Vagina (tissue), 2 donors: ENCODE results near the gene PRKAG2. TPM values are rescaled to one million over a fixed set of nuclear protein-coding genes. Genes with fewer than 3 reads are reported as not detected.

Experiments used
- DNase-seq, 2 donors: peaks; one replicate each; pipeline ENCODE4 v3.0.0-alpha.2; 2017; ENCODE audit errors: extremely low spot score in 2 of 2
- H3K27ac ChIP-seq: fragments of 200-600 bp; sonication (generic); one replicate; pipeline ENCODE4 v1.5.1; 2019
- H3K27me3 ChIP-seq: fragments of 200-600 bp; sonication (generic); one replicate; pipeline ENCODE4 v1.5.1; 2019
- H3K36me3 ChIP-seq, 2 donors: fragments of 200-600 bp; sonication (generic); one replicate each; pipeline ENCODE4 v1.5.1; 2017 to 2019
- H3K4me1 ChIP-seq: fragments of 200-600 bp; sonication (generic); one replicate; pipeline ENCODE4 v1.5.1; 2019
- H3K4me3 ChIP-seq, 2 donors: fragments of 200-600 bp; sonication (generic); 1 replicate in 1 of 2; 2 replicates in 1 of 2; pipeline ENCODE4 v1.5.1; 2016 to 2019
- H3K9me3 ChIP-seq: fragments of 200-600 bp; sonication (generic); one replicate; pipeline ENCODE4 v1.5.1; 2019
- CTCF ChIP-seq, 3 experiments: fragments of 450-650 bp in 2 of 3; fragments of 200-600 bp in 1 of 3; sonication (generic) in 1 of 3; IDR thresholded peaks; one replicate each; pipeline ENCODE4 v1.5.1; 2017 to 2019; ENCODE audit warnings: antibody characterized with exemption in 3 of 3, mild to moderate bottlenecking in 2 of 3, moderate library complexity in 2 of 3
- POLR2A ChIP-seq, 2 donors: fragments of 450-650 bp; IDR thresholded peaks; one replicate each; pipeline ENCODE4 v1.6.1; 2017; ENCODE audit warnings: antibody characterized with exemption in 2 of 2, mild to moderate bottlenecking in 2 of 2, moderate library complexity in 2 of 2
- POLR2AphosphoS5 ChIP-seq, 2 donors: sonication (generic); formaldehyde crosslinking; IDR thresholded peaks; one replicate each; pipeline ENCODE4 v1.9.0; 2017; ENCODE audit warnings: antibody characterized with exemption in 2 of 2, mild to moderate bottlenecking in 2 of 2, low read depth in 1 of 2; ENCODE audit not compliant: insufficient read depth in 1 of 2
- intact Hi-C: fragments of 100-400 bp; cut with DNase I; formaldehyde crosslinking; loops from one replicate; pipeline ENCODE4 v1.15.1; 2023
- total RNA-seq: library from RNA; depleted of rRNA; stranded (reverse); fragments of >200 nt; gene quantifications from one replicate; pipeline ENCODE4 v1.2.3, GENCODE V29; 2016

PRKAG2 gene
- total RNA-seq, 1 donor from 2014 or later = 25.0 TPM

- TF ChIP-seq CTCF (IDR thresholded peaks at IDR 0.05) = no peak
- TF ChIP-seq POLR2A (IDR thresholded peaks at IDR 0.05) = no peak
- TF ChIP-seq POLR2AphosphoS5 (IDR thresholded peaks at IDR 0.05; ENCODE audit: insufficient read depth in 1 of 2, low read depth in 1 of 2) = no peak
- intact Hi-C loops = no loop called here
- Histone ChIP-seq H3K9me3 (no peaks in the 10 kb centered on the region), H3K36me3 (no peaks in the 10 kb centered on the region), H3K27me3 (no peaks in the 10 kb centered on the region), H3K4me3 (no peak overlapping the region), H3K4me1 (peaks cover 70% of the 10 kb centered on the region), H3K27ac (no peak overlapping the region)
- no peak for DNase-seq
These were observed 363.8 kb downstream of the PRKAG2 start for GRCh38 chr7:151513133-151513532.

GRCh38 chr7:151512353-151512752, 364.6 kb downstream of the PRKAG2 start:
- Histone ChIP-seq H3K27ac (no peak overlapping the region), H3K9me3 (no peaks in the 10 kb centered on the region), H3K36me3 (no peaks in the 10 kb centered on the region), H3K4me1 (peaks cover 68% of the 10 kb centered on the region), H3K4me3 (no peak overlapping the region), H3K27me3 (no peaks in the 10 kb centered on the region)
- intact Hi-C loops = no loop called here
- TF ChIP-seq POLR2AphosphoS5 (IDR thresholded peaks at IDR 0.05; ENCODE audit: insufficient read depth in 1 of 2, low read depth in 1 of 2) = no peak
- no peak for DNase-seq

- Histone ChIP-seq H3K4me1 (peaks cover 68% of the 10 kb centered on the region), H3K27me3 (no peaks in the 10 kb centered on the region), H3K4me3 (no peak overlapping the region), H3K36me3 (no peaks in the 10 kb centered on the region), H3K9me3 (no peaks in the 10 kb centered on the region), H3K27ac (no peak overlapping the region)
- DNase-seq = no peak
- no peak for TF ChIP-seq POLR2A (IDR thresholded peaks at IDR 0.05)
- TF ChIP-seq POLR2AphosphoS5 (IDR thresholded peaks at IDR 0.05; ENCODE audit: insufficient read depth in 1 of 2, low read depth in 1 of 2) = no peak
- no peak for TF ChIP-seq CTCF (IDR thresholded peaks at IDR 0.05)
- intact Hi-C loops = no loop called here
These were observed 365.0 kb downstream of the PRKAG2 start for GRCh38 chr7:151511946-151512345.

- H3K4me1 ChIP-seq = peaks cover 65% of the 10 kb centered on the region
- H3K36me3 ChIP-seq = no peaks in the 10 kb centered on the region
- H3K4me3 ChIP-seq = no peak overlapping the region
- no peaks in the 10 kb centered on the region for H3K9me3 ChIP-seq
- TF ChIP-seq POLR2AphosphoS5 (IDR thresholded peaks at IDR 0.05; ENCODE audit: insufficient read depth in 1 of 2, low read depth in 1 of 2) = no peak
- TF ChIP-seq POLR2A (IDR thresholded peaks at IDR 0.05) = no peak
- TF ChIP-seq CTCF (IDR thresholded peaks at IDR 0.05) = no peak
- H3K27me3 ChIP-seq = no peaks in the 10 kb centered on the region
- intact Hi-C loops = no loop called here
- no peak overlapping the region for H3K27ac ChIP-seq
- no peak for DNase-seq
These were observed 365.6 kb downstream of the PRKAG2 start for GRCh38 chr7:151511270-151511669.

GRCh38 chr7:151509670-151510333, 367.1 kb downstream of the PRKAG2 start:
- intact Hi-C loops = no loop called here
- Histone ChIP-seq H3K4me3 (no peak overlapping the region), H3K27ac (no peak overlapping the region), H3K9me3 (no peaks in the 10 kb centered on the region), H3K27me3 (no peaks in the 10 kb centered on the region), H3K36me3 (no peaks in the 10 kb centered on the region), H3K4me1 (peaks cover 66% of the 10 kb centered on the region)
- DNase-seq = no peak
- TF ChIP-seq POLR2A (IDR thresholded peaks at IDR 0.05) (no peak), POLR2AphosphoS5 (IDR thresholded peaks at IDR 0.05; ENCODE audit: insufficient read depth in 1 of 2, low read depth in 1 of 2) (no peak), CTCF (IDR thresholded peaks at IDR 0.05) (no peak)
